ENCODE data around the gene EXOC4. TPM values are rescaled to one million over a fixed set of nuclear protein-coding genes. Genes with fewer than 3 reads are reported as not detected.
"Not testable (repeated sequence)": the region's sequence is repeated elsewhere in the genome, so short reads cannot be mapped to it uniquely, and the experiment has no call there.

The EXOC4 gene
- total RNA-seq, 4 donors from 2014 or later: 36.9 to 78.0 (median 52.2) TPM

DNA sequence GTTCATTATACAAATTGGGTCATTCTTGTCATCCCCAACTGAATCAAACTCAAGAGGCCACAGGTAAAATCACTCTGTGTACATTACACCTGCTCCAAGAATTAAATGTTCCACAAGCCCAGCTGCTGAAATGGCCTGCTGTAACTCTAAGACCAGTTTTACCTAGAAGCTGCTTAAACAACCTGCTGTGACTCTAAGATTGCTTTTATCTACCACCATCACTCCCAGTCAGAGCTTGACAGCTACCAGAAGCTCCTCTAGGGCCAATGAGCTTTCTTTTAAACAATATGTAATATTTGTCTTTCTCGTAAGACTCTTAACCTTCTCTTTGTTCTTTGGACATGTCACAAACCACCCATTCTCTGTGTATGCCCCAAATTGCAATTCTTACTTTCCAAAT, 732.4 kb downstream of the EXOC4 start:
- intact Hi-C loops (cut with DNase I; ENCODE audit: low total_unique reads) (no loop called here), in situ Hi-C loops (cut with MboI; ENCODE audit: low sequenced_read_pairs in 4 of 4) (no loop called here)
- TF ChIP-seq, protein P1, sequence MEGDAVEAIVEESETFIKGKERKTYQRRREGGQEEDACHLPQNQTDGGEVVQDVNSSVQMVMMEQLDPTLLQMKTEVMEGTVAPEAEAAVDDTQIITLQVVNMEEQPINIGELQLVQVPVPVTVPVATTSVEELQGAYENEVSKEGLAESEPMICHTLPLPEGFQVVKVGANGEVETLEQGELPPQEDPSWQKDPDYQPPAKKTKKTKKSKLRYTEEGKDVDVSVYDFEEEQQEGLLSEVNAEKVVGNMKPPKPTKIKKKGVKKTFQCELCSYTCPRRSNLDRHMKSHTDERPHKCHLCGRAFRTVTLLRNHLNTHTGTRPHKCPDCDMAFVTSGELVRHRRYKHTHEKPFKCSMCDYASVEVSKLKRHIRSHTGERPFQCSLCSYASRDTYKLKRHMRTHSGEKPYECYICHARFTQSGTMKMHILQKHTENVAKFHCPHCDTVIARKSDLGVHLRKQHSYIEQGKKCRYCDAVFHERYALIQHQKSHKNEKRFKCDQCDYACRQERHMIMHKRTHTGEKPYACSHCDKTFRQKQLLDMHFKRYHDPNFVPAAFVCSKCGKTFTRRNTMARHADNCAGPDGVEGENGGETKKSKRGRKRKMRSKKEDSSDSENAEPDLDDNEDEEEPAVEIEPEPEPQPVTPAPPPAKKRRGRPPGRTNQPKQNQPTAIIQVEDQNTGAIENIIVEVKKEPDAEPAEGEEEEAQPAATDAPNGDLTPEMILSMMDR (IDR thresholded peaks at IDR 0.05 in 4 of 5, conservative IDR thresholded peaks at IDR 0.05 in 1 of 5): no peak
- TF ChIP-seq POLR2A (IDR thresholded peaks at IDR 0.05): no peak
- DNase-seq (no peak), ATAC-seq (no peak)
- no peaks in the 10 kb centered on the region for H3K36me3 ChIP-seq
- H3K4me1 ChIP-seq: no peaks in the 10 kb centered on the region
- no peak overlapping the region for H3K4me3 ChIP-seq
- no peaks in the 10 kb centered on the region for H3K9me3 ChIP-seq
- H3K27ac ChIP-seq: no peak overlapping the region
- no peaks in the 10 kb centered on the region for H3K27me3 ChIP-seq

DNA sequence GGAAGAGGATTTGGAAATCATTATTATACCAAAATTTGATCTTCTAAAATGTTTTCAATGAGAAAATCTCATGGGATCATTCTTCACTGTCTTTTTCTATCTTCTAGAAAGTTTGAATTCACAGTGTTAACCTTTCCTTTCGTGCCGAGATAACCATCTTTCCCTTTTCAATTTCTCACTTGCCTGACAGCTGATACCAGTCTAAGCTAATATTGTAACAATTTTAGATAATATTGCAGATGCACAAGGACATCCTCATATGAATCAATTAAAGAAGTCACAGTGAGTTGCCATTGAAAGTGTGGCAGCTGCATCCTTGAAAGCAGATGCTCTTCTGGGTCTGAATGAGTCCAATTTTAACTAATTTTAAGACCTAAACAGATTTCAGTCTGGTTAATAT, 734.7 kb downstream of the EXOC4 start:
- in situ Hi-C loops (cut with MboI; ENCODE audit: low sequenced_read_pairs in 4 of 4): no loop called here
- DNase-seq (no peak), ATAC-seq (no peak)
- H3K4me3 ChIP-seq: no peak overlapping the region
- H3K36me3 ChIP-seq: no peaks in the 10 kb centered on the region
- no peaks in the 10 kb centered on the region for H3K9me3 ChIP-seq
- H3K4me1 ChIP-seq: no peaks in the 10 kb centered on the region
- TF ChIP-seq, protein P1 (IDR thresholded peaks at IDR 0.05 in 4 of 5, conservative IDR thresholded peaks at IDR 0.05 in 1 of 5): no peak
- TF ChIP-seq POLR2A (IDR thresholded peaks at IDR 0.05): no peak
- no peak overlapping the region for H3K27ac ChIP-seq
- H3K27me3 ChIP-seq: no peaks in the 10 kb centered on the region
- intact Hi-C loops (cut with DNase I; ENCODE audit: low total_unique reads): no loop called here

DNA sequence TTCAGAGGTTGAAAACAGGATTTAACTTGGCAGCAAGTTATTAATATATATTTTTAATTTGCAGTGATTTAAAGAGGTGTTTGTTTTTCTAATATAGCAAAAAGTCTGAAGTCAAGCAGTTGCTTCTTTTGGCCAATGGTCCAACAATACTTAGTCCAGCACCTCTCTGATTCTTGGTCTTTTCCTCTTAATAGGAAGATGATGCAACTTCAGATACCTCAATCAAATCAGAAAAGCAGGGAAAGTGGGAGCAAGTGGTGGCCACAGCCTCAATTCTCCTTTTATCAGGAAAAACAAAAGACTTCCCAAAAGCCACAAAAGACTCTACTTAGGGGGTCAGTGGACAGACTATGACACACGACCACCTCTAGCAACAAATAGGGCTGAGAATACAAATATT, 740.7 kb downstream of the EXOC4 start:
- no peaks in the 10 kb centered on the region for H3K4me1 ChIP-seq
- H3K27me3 ChIP-seq: no peaks in the 10 kb centered on the region
- H3K9me3 ChIP-seq: no peaks in the 10 kb centered on the region
- intact Hi-C loops (cut with DNase I; ENCODE audit: low total_unique reads): no loop called here
- no peak overlapping the region for H3K4me3 ChIP-seq
- no peak overlapping the region for H3K27ac ChIP-seq
- TF ChIP-seq, protein P1 (IDR thresholded peaks at IDR 0.05 in 4 of 5, conservative IDR thresholded peaks at IDR 0.05 in 1 of 5): no peak
- no peak for TF ChIP-seq POLR2A (IDR thresholded peaks at IDR 0.05)
- no peaks in the 10 kb centered on the region for H3K36me3 ChIP-seq
- ATAC-seq (no peak), DNase-seq (no peak)
- in situ Hi-C loops (cut with MboI; ENCODE audit: low sequenced_read_pairs in 4 of 4): no loop called here

DNA sequence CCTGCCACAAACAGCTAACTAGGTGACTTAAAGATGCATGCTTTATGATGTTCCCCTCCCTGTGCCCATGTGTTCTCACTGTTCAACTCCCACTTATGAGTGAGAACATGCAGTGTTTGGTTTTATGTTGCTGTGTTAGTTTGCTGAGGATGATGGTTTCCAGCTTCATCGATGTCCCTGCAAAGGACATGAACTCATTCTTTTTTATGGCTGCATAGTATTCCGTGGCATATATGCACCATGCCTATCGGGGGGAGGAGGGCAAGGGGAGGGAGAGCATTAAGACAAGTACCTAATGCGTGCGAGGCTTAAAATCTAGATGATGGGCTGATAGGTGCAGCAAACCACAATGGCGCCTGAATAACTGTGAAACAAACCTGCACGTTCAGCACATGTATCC, 741.2 kb downstream of the EXOC4 start:
- H3K9me3 ChIP-seq; in situ Hi-C loops (cut with MboI; ENCODE audit: low sequenced_read_pairs in 4 of 4): not testable (repeated sequence)

DNA sequence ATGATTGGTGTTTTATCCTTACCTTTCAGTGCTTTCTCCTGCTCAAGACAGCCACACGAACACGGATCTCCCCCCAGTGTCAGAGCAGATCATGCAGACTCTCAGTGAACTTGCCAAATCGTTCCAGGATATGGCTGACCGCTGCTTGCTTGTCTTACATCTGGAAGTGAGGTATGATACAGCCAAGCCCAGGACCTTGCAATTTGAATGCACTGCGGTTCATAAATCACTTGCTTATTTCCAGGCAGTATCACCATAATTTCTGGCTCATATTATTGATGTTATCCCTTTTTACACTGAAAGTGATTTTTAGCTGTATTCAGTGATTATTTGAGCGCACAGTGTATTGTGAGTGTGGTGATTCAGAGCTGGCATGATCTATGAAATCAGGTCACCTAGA, 744.6 kb downstream of the EXOC4 start:
- ATAC-seq (no peak), DNase-seq (no peak)
- in situ Hi-C loops (cut with MboI; ENCODE audit: low sequenced_read_pairs in 4 of 4): no loop called here
- Histone ChIP-seq H3K27me3 (no peaks in the 10 kb centered on the region), H3K4me3 (no peak overlapping the region), H3K4me1 (no peaks in the 10 kb centered on the region), H3K36me3 (no peaks in the 10 kb centered on the region), H3K27ac (no peak overlapping the region), H3K9me3 (no peaks in the 10 kb centered on the region)
- intact Hi-C loops (cut with DNase I; ENCODE audit: low total_unique reads): no loop called here
- no peak for TF ChIP-seq POLR2A (IDR thresholded peaks at IDR 0.05)
- TF ChIP-seq, protein P1 (IDR thresholded peaks at IDR 0.05 in 4 of 5, conservative IDR thresholded peaks at IDR 0.05 in 1 of 5): no peak

More for the DNA sequence above, 741.2 kb downstream of the EXOC4 start:
- H3K27me3 ChIP-seq; H3K27ac ChIP-seq; DNase-seq; ATAC-seq; H3K4me1 ChIP-seq; intact Hi-C loops (cut with DNase I; ENCODE audit: low total_unique reads); H3K36me3 ChIP-seq; H3K4me3 ChIP-seq: not testable (repeated sequence)

Measured in gastrocnemius medialis (tissue), 4 donors.